ENCODE data around the gene BRMS1L. TPM values are rescaled to one million over a fixed set of nuclear protein-coding genes. Genes with fewer than 3 reads are reported as not detected.

Gene BRMS1L
- total and polyA plus RNA-seq, 10 of the 15 experiments (the other 5 are each of a cell fraction or from before 2014, with no cell fraction given) = 5.3 to 26.7 (median 8.3) TPM

GRCh38 chr14:35855876-35856481, 29.8 kb downstream of the BRMS1L start (continued):
- no peak for TF ChIP-seq ESRRA (IDR thresholded peaks at IDR 0.05; ENCODE audit: low read length)
- no peak for TF ChIP-seq RCOR1 (conservative IDR thresholded peaks at IDR 0.05; ENCODE audit: low read depth, low read length)
- peak; percentile 79 for TF ChIP-seq BMI1 (IDR thresholded peaks at IDR 0.05; ENCODE audit: borderline replicate concordance)
- no peak for TF ChIP-seq ZNF207 (IDR thresholded peaks at IDR 0.05; ENCODE audit: borderline replicate concordance)
- no peak for TF ChIP-seq ZNF274 (IDR thresholded peaks at IDR 0.05; ENCODE audit: insufficient read depth, insufficient read length)
- no peak for TF ChIP-seq NFYB (IDR thresholded peaks at IDR 0.05; ENCODE audit: insufficient read depth, low read depth, low read length)
- TF ChIP-seq MLLT1 (IDR thresholded peaks at IDR 0.05) = peak; percentile 68
- no peak for TF ChIP-seq RFX5 (IDR thresholded peaks at IDR 0.05; ENCODE audit: low read depth, low read length)
- TF ChIP-seq KLF5 (IDR thresholded peaks at IDR 0.05; ENCODE audit: partially characterized antibody) = no peak
- peak; percentile 74; the same call in 1 of the 2 replicates for TF ChIP-seq MYB (IDR thresholded peaks at IDR 0.05; ENCODE audit: borderline replicate concordance, low read depth, low read length)
- no peak for TF ChIP-seq CHD1 (IDR thresholded peaks at IDR 0.05; ENCODE audit: low read depth, low read length)
- no peak for TF ChIP-seq HDAC6 (IDR thresholded peaks at IDR 0.05; ENCODE audit: unreplicated experiment)
- peak; percentile 98 for TF ChIP-seq TCF3 (IDR thresholded peaks at IDR 0.05; ENCODE audit: borderline replicate concordance, insufficient read depth, low read depth, low read length)
- no peak for TF ChIP-seq KAT2A (conservative IDR thresholded peaks at IDR 0.05; ENCODE audit: control insufficient read depth, low read depth, low read length)
- TF ChIP-seq SKIL (IDR thresholded peaks at IDR 0.05; ENCODE audit: low read depth, poor library complexity, severe bottlenecking) = peak; percentile 100
- TF ChIP-seq GABPA (IDR thresholded peaks at IDR 0.05; ENCODE audit: low read depth) = peak; percentile 56; the same call in 1 of the 2 replicates
- TF ChIP-seq NRF1 (conservative IDR thresholded peaks at IDR 0.05; ENCODE audit: low read depth, low read length) = no peak
- TF ChIP-seq, protein P1, sequence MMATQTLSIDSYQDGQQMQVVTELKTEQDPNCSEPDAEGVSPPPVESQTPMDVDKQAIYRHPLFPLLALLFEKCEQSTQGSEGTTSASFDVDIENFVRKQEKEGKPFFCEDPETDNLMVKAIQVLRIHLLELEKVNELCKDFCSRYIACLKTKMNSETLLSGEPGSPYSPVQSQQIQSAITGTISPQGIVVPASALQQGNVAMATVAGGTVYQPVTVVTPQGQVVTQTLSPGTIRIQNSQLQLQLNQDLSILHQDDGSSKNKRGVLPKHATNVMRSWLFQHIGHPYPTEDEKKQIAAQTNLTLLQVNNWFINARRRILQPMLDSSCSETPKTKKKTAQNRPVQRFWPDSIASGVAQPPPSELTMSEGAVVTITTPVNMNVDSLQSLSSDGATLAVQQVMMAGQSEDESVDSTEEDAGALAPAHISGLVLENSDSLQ (IDR thresholded peaks at IDR 0.05) = peak; percentile 73
- peak; percentile 90 for TF ChIP-seq CREM (IDR thresholded peaks at IDR 0.05; ENCODE audit: low read depth)
